Measurements from ENCODE around the gene PEAK3. TPM values are rescaled to one million over a fixed set of nuclear protein-coding genes. Genes with fewer than 3 reads are reported as not detected.

The PEAK3 gene
- total and polyA plus RNA-seq, 12 donors = 0.05 to 3.2 (median 1.2) TPM; not detected in 1

GRCh38 chr19:2266183-2266993 lies 15.6 kb downstream of the PEAK3 start:
- no peaks in the 10 kb centered on the region for H3K27me3 ChIP-seq
- no peak overlapping the region for H3K4me3 ChIP-seq
- H3K4me1 ChIP-seq (replicated peaks in 1 of 2) = peaks cover 4 to 20% of the 10 kb centered on the region in 2 donors
- 40 to 53% (median 42%) methylated on average over 14 to 18 of the region's 18 CpGs for WGBS, 4 donors
- TF ChIP-seq POLR2A (IDR thresholded peaks at IDR 0.05) (no peak), CTCF (IDR thresholded peaks at IDR 0.05) (no peak)
- DNase-seq = peak; percentile 81 to 88 (median 86)
- H3K36me3 ChIP-seq (replicated peaks in 1 of 2) = peaks cover 0 to under 1% of the 10 kb centered on the region in 2 donors
- no peaks in the 10 kb centered on the region for H3K9me3 ChIP-seq (replicated peaks in 1 of 3)
- intact Hi-C loops (cut with DNase I) = no loop called here
- H3K27ac ChIP-seq = peak overlapping the region in 2 of 5 donors; percentile 34 to 63

- Histone ChIP-seq H3K27ac (no peak overlapping the region), H3K4me1 (replicated peaks in 1 of 2) (peaks cover 0 to 4% of the 10 kb centered on the region in 2 donors), H3K4me3 (no peak overlapping the region), H3K36me3 (replicated peaks in 1 of 2) (no peaks in the 10 kb centered on the region), H3K27me3 (no peaks in the 10 kb centered on the region), H3K9me3 (replicated peaks in 1 of 3) (no peaks in the 10 kb centered on the region)
- peak in 4 of 7 donors; percentile 50 to 67 (median 60) for DNase-seq
- peak; percentile 29 to 64 (median 50) for TF ChIP-seq CTCF (IDR thresholded peaks at IDR 0.05)
- no peak for TF ChIP-seq POLR2A (IDR thresholded peaks at IDR 0.05)
- WGBS, 4 donors = 0 to 67% (median 58%) methylated on average over 2 to 7 of the region's 7 CpGs
- intact Hi-C loops (cut with DNase I) = no loop called here
Observed at GRCh38 chr19:2261438-2262172, 20.4 kb downstream of the PEAK3 start.

- no peak overlapping the region for H3K27ac ChIP-seq
- no peaks in the 10 kb centered on the region for H3K4me1 ChIP-seq (replicated peaks in 1 of 2)
- WGBS, 4 donors = 79 to 89% (median 84%) methylated on average over 11 of the region's 11 CpGs
- intact Hi-C loops (cut with DNase I) = no loop called here
- H3K36me3 ChIP-seq (replicated peaks in 1 of 2) = no peaks in the 10 kb centered on the region
- no peaks in the 10 kb centered on the region for H3K27me3 ChIP-seq
- H3K4me3 ChIP-seq = no peak overlapping the region
- DNase-seq = no peak
- no peaks in the 10 kb centered on the region for H3K9me3 ChIP-seq (replicated peaks in 1 of 3)
- no peak for TF ChIP-seq POLR2A (IDR thresholded peaks at IDR 0.05)
- TF ChIP-seq CTCF (IDR thresholded peaks at IDR 0.05) = no peak
Observed at GRCh38 chr19:2260341-2260805, 21.6 kb downstream of the PEAK3 start.

- TF ChIP-seq CTCF (IDR thresholded peaks at IDR 0.05) (no peak), POLR2A (IDR thresholded peaks at IDR 0.05) (no peak)
- DNase-seq = no peak
- Histone ChIP-seq H3K4me1 (replicated peaks in 1 of 2) (no peaks in the 10 kb centered on the region), H3K27ac (no peak overlapping the region), H3K9me3 (replicated peaks in 1 of 3) (no peaks in the 10 kb centered on the region), H3K27me3 (no peaks in the 10 kb centered on the region), H3K36me3 (replicated peaks in 1 of 2) (no peaks in the 10 kb centered on the region), H3K4me3 (no peak overlapping the region)
- intact Hi-C loops (cut with DNase I) = no loop called here
- WGBS, 4 donors = 87 to 95% (median 91%) methylated on average over 5 of the region's 5 CpGs
Observed at GRCh38 chr19:2259336-2259735, 22.6 kb downstream of the PEAK3 start.
